Astrocyte of the spinal cord (primary cell): ENCODE data around the gene C21orf58.

Source experiments
- DNase-seq: peaks from one replicate; pipeline ENCODE4 v3.0.0; 2011; ENCODE audit warnings: low read depth, low spot score
- H3K4me3 ChIP-seq: 2 replicates; pipeline ENCODE4 v1.5.1; 2011; ENCODE audit warnings: low read depth, mild to moderate bottlenecking, low read length, moderate library complexity
- CTCF ChIP-seq: IDR thresholded peaks from 2 replicates; pipeline ENCODE4 v1.5.1; 2012; ENCODE audit warnings: low read depth, mild to moderate bottlenecking, low read length, inconsistent platforms
- in situ Hi-C: cut with HindIII; loops from 2 replicates; pipeline ENCODE4 v1.10.0; 2017; ENCODE audit warnings: low sequenced_read_pairs

Gene C21orf58

GRCh38 chr21:46349134-46349760 lies 25.6 kb upstream of the C21orf58 start:
- DNase-seq = no peak
- H3K4me3 ChIP-seq = no peak overlapping the region
- TF ChIP-seq CTCF = no peak
- in situ Hi-C loops = no loop called here

DNA sequence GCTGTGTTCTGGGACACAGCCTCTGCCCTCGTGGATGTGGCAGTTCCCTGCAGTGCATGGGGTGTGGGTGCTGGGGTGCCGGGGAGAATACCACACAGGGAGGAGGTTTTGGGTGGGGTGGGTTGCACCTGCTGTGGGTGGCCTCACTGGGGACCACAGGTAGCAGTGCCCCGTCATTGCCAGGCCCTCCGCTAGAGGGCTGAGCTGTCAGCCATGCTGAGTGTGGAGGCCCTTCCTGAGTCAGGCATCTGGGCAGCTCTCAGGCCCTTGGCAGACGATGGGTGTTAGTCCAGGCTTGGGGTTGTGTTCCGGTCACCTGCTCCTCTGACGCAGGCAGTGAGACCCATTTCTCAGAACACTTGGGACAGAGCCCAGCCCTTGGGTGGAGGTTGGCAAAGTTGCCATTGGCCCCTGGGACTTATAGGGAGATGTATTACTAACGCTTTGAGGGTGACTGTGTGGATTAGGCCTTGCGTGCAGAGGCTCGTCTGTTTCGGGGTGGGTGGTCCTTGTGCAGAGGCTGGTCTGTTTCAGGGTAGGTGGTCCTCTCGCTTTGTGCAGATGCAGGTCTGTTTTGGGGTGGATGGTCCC lies 24.2 kb upstream of the C21orf58 start:
- H3K4me3 ChIP-seq = no peak overlapping the region
- DNase-seq = peak; percentile 22
- in situ Hi-C loops = no loop called here
- peak; percentile 21 for TF ChIP-seq CTCF

GRCh38 chr21:46347203-46347550 lies 23.5 kb upstream of the C21orf58 start:
- H3K4me3 ChIP-seq = no peak overlapping the region
- in situ Hi-C loops = no loop called here
- TF ChIP-seq CTCF = no peak
- DNase-seq = no peak

GRCh38 chr21:46346296-46347202 lies 22.9 kb upstream of the C21orf58 start:
- no peak for TF ChIP-seq CTCF
- DNase-seq = no peak
- in situ Hi-C loops = no loop called here
- H3K4me3 ChIP-seq = no peak overlapping the region

DNA sequence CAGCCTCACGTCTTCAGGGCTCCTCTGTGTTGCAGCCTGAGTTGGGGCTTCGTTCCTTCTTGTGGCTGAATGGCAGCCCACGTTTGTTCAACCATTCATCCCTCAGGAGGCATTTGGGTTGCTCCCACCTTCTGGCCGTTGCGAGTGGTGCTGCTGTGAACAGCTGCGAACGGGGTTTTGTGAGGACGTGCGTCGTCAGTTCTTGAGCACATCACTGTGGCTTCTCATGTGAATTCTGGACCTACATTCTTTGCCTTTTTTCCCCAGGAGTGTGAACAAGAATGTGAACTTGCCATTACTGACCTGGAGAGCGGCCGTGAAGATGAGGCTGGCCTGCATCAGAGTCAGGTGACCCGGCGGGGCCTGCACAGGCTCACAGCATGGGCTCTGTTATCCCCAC lies 22.2 kb upstream of the C21orf58 start:
- in situ Hi-C loops = no loop called here
- H3K4me3 ChIP-seq = no peak overlapping the region
- no peak for TF ChIP-seq CTCF
- DNase-seq = no peak

DNA sequence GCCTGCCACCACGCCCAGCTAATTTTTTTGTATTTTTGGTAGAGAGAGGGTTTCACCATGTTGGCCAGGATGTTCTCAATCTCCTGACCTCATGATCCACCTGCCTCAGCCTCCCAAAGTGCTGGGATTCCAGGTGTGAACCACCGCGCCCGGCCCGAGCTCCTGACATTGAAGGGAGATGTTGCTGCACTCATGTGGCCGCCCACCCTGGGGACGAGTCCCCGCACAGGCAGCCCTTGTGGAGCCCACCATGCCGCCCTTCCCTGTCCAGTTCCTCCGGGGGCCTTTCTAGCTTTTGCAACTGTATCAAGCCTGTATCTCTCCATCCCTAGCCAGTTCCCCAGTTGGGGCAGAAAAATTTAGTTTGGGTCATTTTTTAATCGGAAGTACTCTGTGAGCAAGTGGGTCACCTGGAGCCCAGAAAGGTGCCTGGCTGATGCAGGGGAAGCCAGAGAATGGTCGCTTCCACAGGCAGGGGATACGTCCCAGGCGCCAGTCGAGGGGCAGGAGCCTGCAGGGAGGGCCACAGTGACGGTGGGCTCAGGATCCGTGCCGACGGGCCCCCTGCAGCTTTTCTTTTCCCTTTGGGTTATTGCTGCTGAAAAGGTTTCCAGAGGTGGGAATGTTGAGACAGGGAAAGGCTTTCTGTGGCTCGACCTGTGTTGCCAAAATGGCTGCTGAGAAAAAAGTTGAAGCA lies 20.7 kb upstream of the C21orf58 start:
- TF ChIP-seq CTCF = no peak
- in situ Hi-C loops = no loop called here
- DNase-seq = no peak

More for the DNA sequence above, 20.7 kb upstream of the C21orf58 start:
- H3K4me3 ChIP-seq = no peak overlapping the region
